Measurements from ENCODE around the gene SYNE4.

- TF ChIP-seq EZH2 (IDR thresholded peaks at IDR 0.05; ENCODE audit: insufficient read depth, poor library complexity, severe bottlenecking) (no peak), EZH2phosphoT487 (IDR thresholded peaks at IDR 0.05; ENCODE audit: insufficient read depth, low read depth) (no peak)
Measured at GRCh38 chr19:35983177-35983576, 25.4 kb downstream of the SYNE4 start.

Measured in GM23248 (cell line).